HEK293 (cell line): ENCODE results near the gene CUL9.

Source experiments
- FEZF1 ChIP-seq: fragments of 450-650 bp; formaldehyde crosslinking; IDR thresholded peaks from 2 replicates; pipeline ENCODE4 v1.5.1; 2016; ENCODE audit warnings: missing biosample characterization, missing genetic modification characterization
- KLF1 ChIP-seq: fragments of 450-650 bp; formaldehyde crosslinking; IDR thresholded peaks from 2 replicates; pipeline ENCODE4 v1.5.1; 2016; ENCODE audit warnings: missing biosample characterization, missing genetic modification characterization
- KLF8 ChIP-seq: fragments of 450-650 bp; formaldehyde crosslinking; IDR thresholded peaks from 2 replicates; pipeline ENCODE4 v1.5.1; 2016; ENCODE audit warnings: missing biosample characterization, missing genetic modification characterization
- REPIN1 ChIP-seq: fragments of 450-650 bp; formaldehyde crosslinking; IDR thresholded peaks from 2 replicates; pipeline ENCODE4 v1.5.1; 2017; ENCODE audit warnings: missing biosample characterization, missing genetic modification characterization, low read depth
- SP7 ChIP-seq: fragments of 450-650 bp; formaldehyde crosslinking; IDR thresholded peaks from 2 replicates; pipeline ENCODE4 v1.5.1; 2016; ENCODE audit warnings: missing biosample characterization, missing genetic modification characterization
- WT1 ChIP-seq: fragments of 450-650 bp; formaldehyde crosslinking; IDR thresholded peaks from 2 replicates; pipeline ENCODE4 v1.5.1; 2016; ENCODE audit warnings: missing biosample characterization, missing genetic modification characterization
- ZBTB8A ChIP-seq: fragments of 450-650 bp; formaldehyde crosslinking; IDR thresholded peaks from 2 replicates; pipeline ENCODE4 v1.5.1; 2016; ENCODE audit warnings: missing biosample characterization, missing genetic modification characterization
- ZNF174 ChIP-seq: fragments of 450-650 bp; formaldehyde crosslinking; IDR thresholded peaks from 2 replicates; pipeline ENCODE4 v1.5.0; 2017; ENCODE audit warnings: missing biosample characterization, mild to moderate bottlenecking, missing genetic modification characterization
- ZNF19 ChIP-seq: fragments of 450-650 bp; formaldehyde crosslinking; IDR thresholded peaks from 2 replicates; pipeline ENCODE4; 2016; ENCODE audit warnings: missing biosample characterization, missing genetic modification characterization, low read depth
- ZNF211 ChIP-seq: fragments of 450-650 bp; formaldehyde crosslinking; IDR thresholded peaks from 2 replicates; pipeline ENCODE4 v1.5.1; 2016; ENCODE audit warnings: low read depth, missing biosample characterization, missing genetic modification characterization
- ZNF404 ChIP-seq: fragments of 450-650 bp; formaldehyde crosslinking; IDR thresholded peaks from 2 replicates; pipeline ENCODE4 v1.5.1; 2017; ENCODE audit warnings: missing biosample characterization, missing genetic modification characterization
- ZNF423 ChIP-seq: fragments of 450-650 bp; formaldehyde crosslinking; IDR thresholded peaks from 2 replicates; pipeline ENCODE4 v1.5.1; 2016; ENCODE audit warnings: missing biosample characterization, missing genetic modification characterization
- ZNF510 ChIP-seq: fragments of 450-650 bp; formaldehyde crosslinking; IDR thresholded peaks from 2 replicates; pipeline ENCODE4 v1.5.1; 2018; ENCODE audit warnings: mild to moderate bottlenecking, missing genetic modification characterization, missing biosample characterization; ENCODE audit not compliant: insufficient replicate concordance
- ZNF521 ChIP-seq: fragments of 450-650 bp; formaldehyde crosslinking; IDR thresholded peaks from 2 replicates; pipeline ENCODE4 v1.5.1; 2017; ENCODE audit warnings: missing biosample characterization, mild to moderate bottlenecking, missing genetic modification characterization
- ZNF549 ChIP-seq: fragments of 450-650 bp; IDR thresholded peaks from 2 replicates; pipeline ENCODE4 v1.5.1; 2018; ENCODE audit warnings: missing biosample characterization, missing genetic modification characterization, mild to moderate bottlenecking, inconsistent platforms, moderate library complexity
- ZNF629 ChIP-seq: fragments of 450-650 bp; formaldehyde crosslinking; IDR thresholded peaks from 2 replicates; pipeline ENCODE4 v1.5.1; 2017; ENCODE audit warnings: missing biosample characterization, missing genetic modification characterization
- ZNF670 ChIP-seq: fragments of 450-650 bp; formaldehyde crosslinking; IDR thresholded peaks from 2 replicates; pipeline ENCODE4 v1.5.1; 2016; ENCODE audit warnings: missing biosample characterization, missing genetic modification characterization, low read depth
- ZNF701 ChIP-seq: fragments of 450-650 bp; formaldehyde crosslinking; IDR thresholded peaks from 2 replicates; pipeline ENCODE4 v1.5.1; 2016; ENCODE audit warnings: missing biosample characterization, missing genetic modification characterization
- ZNF776 ChIP-seq: fragments of 450-650 bp; formaldehyde crosslinking; IDR thresholded peaks from 2 replicates; pipeline ENCODE4 v1.5.0; 2017; ENCODE audit warnings: missing biosample characterization, missing genetic modification characterization, borderline replicate concordance
- ZSCAN23 ChIP-seq: fragments of 450-650 bp; formaldehyde crosslinking; IDR thresholded peaks from 2 replicates; pipeline ENCODE4 v1.5.1; 2016; ENCODE audit warnings: missing biosample characterization, missing genetic modification characterization
- TF ChIP-seq, protein P1 (sequence below): IDR thresholded peaks from 2 replicates; pipeline ENCODE4 v1.6.1; 2011; ENCODE audit warnings: mild to moderate bottlenecking, low read depth, low read length, borderline replicate concordance
- TF ChIP-seq, protein P2 (sequence below): fragments of 450-650 bp; formaldehyde crosslinking; IDR thresholded peaks from 2 replicates; pipeline ENCODE4 v1.5.1; 2016; ENCODE audit warnings: missing biosample characterization, missing genetic modification characterization
- TF ChIP-seq, protein P3 (sequence below): fragments of 450-650 bp; formaldehyde crosslinking; conservative IDR thresholded peaks from 2 replicates; pipeline ENCODE4 v1.5.1; 2016; ENCODE audit warnings: low read depth, missing biosample characterization, missing genetic modification characterization
- TF ChIP-seq, protein P4 (sequence below): fragments of 450-650 bp; formaldehyde crosslinking; IDR thresholded peaks from 2 replicates; pipeline ENCODE4 v1.5.1; 2016; ENCODE audit warnings: missing biosample characterization, missing genetic modification characterization
- TF ChIP-seq, protein P5 (sequence below): fragments of 450-650 bp; formaldehyde crosslinking; IDR thresholded peaks from 2 replicates; pipeline ENCODE4 v1.5.1; 2016; ENCODE audit warnings: missing biosample characterization, missing genetic modification characterization
- TF ChIP-seq, protein P6 (sequence below): fragments of 450-650 bp; formaldehyde crosslinking; IDR thresholded peaks from 2 replicates; pipeline ENCODE4 v1.5.1; 2016; ENCODE audit warnings: missing biosample characterization, missing genetic modification characterization
- TF ChIP-seq, protein P7 (sequence below): fragments of 450-650 bp; formaldehyde crosslinking; IDR thresholded peaks from 2 replicates; pipeline ENCODE4 v1.5.1; 2016; ENCODE audit warnings: missing biosample characterization, missing genetic modification characterization

Gene CUL9

DNA sequence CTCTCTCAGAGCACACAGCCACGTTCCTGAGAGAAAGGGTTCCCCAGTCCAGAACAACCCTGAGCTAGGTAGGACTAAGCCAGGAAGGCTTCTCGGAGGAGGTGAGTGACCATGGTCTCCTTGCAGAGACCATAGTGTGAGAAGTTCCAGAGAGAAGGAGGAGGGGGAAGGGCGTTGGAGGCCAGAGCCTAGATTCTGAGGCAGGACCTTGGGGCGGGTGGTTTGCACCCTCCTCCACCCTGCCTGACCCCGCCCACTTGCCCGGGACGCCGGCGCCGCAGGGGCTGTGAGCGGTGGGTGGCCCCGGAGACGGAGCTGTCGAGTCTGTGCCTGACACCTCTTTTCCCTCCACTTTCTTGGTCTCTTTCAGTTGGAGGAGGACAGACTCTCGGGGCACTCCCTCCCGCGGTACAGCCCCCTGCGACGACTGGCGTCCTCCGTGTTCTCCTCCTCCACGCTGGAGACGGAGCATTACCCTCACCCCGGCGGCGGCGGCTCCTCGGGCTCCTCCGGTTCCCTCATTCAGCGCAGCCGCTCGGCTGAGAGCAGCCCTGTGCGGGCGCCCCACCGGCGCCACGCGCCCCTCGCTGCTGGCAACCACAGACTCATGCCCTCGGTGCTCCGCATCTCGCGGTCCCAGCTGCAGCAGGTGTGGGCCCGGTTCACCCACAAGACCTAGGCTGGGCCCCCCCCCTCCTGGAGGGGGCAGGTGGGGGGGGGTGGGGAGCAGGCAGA, 87.4 kb downstream of the CUL9 start (continued):
- TF ChIP-seq, protein P1, sequence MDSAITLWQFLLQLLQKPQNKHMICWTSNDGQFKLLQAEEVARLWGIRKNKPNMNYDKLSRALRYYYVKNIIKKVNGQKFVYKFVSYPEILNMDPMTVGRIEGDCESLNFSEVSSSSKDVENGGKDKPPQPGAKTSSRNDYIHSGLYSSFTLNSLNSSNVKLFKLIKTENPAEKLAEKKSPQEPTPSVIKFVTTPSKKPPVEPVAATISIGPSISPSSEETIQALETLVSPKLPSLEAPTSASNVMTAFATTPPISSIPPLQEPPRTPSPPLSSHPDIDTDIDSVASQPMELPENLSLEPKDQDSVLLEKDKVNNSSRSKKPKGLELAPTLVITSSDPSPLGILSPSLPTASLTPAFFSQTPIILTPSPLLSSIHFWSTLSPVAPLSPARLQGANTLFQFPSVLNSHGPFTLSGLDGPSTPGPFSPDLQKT = no peak
- TF ChIP-seq ZNF549 (tag by site-specific recombination) (no peak), KLF8 (tag by site-specific recombination) (no peak), ZNF211 (tag by site-specific recombination) (no peak), ZNF670 (tag by site-specific recombination) (no peak), SP7 (tag by site-specific recombination) (no peak), ZNF510 (tag by site-specific recombination) (no peak), ZNF174 (no peak), ZNF629 (tag by site-specific recombination) (no peak), ZNF423 (tag by site-specific recombination) (peak; percentile 79), ZSCAN23 (tag by site-specific recombination) (no peak), WT1 (no peak), ZNF521 (tag by site-specific recombination) (no peak), FEZF1 (no peak), KLF1 (peak; percentile 61), ZNF404 (no peak), ZNF701 (tag by site-specific recombination) (no peak), ZNF19 (no peak), ZNF776 (tag by site-specific recombination) (no peak), REPIN1 (tag by site-specific recombination) (no peak), ZBTB8A (tag by site-specific recombination) (peak; percentile 37)
- TF ChIP-seq, protein P2, sequence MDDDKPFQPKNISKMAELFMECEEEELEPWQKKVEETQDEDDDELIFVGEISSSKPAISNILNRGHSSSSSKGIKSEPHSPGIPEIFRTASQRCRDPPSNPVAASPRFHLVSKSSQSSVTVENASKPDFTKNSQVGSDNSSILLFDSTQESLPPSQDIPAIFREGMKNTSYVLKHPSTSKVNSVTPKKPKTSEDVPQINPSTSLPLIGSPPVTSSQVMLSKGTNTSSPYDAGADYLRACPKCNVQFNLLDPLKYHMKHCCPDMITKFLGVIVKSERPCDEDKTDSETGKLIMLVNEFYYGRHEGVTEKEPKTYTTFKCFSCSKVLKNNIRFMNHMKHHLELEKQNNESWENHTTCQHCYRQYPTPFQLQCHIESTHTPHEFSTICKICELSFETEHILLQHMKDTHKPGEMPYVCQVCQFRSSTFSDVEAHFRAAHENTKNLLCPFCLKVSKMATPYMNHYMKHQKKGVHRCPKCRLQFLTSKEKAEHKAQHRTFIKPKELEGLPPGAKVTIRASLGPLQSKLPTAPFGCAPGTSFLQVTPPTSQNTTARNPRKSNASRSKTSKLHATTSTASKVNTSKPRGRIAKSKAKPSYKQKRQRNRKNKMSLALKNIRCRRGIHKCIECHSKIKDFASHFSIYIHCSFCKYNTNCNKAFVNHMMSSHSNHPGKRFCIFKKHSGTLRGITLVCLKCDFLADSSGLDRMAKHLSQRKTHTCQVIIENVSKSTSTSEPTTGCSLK = no peak
- TF ChIP-seq, protein P3, sequence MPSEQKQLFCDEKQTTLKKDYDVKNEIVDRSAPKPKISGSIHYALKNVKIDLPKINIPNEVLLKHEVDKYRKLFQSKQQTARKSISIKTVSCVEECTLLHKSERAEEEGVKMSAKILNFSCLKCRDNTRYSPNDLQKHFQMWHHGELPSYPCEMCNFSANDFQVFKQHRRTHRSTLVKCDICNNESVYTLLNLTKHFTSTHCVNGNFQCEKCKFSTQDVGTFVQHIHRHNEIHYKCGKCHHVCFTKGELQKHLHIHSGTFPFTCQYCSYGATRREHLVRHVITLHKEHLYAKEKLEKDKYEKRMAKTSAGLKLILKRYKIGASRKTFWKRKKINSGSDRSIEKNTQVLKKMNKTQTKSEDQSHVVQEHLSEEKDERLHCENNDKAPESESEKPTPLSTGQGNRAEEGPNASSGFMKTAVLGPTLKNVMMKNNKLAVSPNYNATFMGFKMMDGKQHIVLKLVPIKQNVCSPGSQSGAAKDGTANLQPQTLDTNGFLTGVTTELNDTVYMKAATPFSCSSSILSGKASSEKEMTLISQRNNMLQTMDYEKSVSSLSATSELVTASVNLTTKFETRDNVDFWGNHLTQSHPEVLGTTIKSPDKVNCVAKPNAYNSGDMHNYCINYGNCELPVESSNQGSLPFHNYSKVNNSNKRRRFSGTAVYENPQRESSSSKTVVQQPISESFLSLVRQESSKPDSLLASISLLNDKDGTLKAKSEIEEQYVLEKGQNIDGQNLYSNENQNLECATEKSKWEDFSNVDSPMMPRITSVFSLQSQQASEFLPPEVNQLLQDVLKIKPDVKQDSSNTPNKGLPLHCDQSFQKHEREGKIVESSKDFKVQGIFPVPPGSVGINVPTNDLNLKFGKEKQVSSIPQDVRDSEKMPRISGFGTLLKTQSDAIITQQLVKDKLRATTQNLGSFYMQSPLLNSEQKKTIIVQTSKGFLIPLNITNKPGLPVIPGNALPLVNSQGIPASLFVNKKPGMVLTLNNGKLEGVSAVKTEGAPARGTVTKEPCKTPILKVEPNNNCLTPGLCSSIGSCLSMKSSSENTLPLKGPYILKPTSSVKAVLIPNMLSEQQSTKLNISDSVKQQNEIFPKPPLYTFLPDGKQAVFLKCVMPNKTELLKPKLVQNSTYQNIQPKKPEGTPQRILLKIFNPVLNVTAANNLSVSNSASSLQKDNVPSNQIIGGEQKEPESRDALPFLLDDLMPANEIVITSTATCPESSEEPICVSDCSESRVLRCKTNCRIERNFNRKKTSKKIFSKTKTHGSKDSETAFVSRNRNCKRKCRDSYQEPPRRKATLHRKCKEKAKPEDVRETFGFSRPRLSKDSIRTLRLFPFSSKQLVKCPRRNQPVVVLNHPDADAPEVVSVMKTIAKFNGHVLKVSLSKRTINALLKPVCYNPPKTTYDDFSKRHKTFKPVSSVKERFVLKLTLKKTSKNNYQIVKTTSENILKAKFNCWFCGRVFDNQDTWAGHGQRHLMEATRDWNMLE (tag by site-specific recombination) = no peak
- TF ChIP-seq, protein P4, sequence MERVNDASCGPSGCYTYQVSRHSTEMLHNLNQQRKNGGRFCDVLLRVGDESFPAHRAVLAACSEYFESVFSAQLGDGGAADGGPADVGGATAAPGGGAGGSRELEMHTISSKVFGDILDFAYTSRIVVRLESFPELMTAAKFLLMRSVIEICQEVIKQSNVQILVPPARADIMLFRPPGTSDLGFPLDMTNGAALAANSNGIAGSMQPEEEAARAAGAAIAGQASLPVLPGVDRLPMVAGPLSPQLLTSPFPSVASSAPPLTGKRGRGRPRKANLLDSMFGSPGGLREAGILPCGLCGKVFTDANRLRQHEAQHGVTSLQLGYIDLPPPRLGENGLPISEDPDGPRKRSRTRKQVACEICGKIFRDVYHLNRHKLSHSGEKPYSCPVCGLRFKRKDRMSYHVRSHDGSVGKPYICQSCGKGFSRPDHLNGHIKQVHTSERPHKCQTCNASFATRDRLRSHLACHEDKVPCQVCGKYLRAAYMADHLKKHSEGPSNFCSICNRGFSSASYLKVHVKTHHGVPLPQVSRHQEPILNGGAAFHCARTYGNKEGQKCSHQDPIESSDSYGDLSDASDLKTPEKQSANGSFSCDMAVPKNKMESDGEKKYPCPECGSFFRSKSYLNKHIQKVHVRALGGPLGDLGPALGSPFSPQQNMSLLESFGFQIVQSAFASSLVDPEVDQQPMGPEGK = no peak
- TF ChIP-seq, protein P5, sequence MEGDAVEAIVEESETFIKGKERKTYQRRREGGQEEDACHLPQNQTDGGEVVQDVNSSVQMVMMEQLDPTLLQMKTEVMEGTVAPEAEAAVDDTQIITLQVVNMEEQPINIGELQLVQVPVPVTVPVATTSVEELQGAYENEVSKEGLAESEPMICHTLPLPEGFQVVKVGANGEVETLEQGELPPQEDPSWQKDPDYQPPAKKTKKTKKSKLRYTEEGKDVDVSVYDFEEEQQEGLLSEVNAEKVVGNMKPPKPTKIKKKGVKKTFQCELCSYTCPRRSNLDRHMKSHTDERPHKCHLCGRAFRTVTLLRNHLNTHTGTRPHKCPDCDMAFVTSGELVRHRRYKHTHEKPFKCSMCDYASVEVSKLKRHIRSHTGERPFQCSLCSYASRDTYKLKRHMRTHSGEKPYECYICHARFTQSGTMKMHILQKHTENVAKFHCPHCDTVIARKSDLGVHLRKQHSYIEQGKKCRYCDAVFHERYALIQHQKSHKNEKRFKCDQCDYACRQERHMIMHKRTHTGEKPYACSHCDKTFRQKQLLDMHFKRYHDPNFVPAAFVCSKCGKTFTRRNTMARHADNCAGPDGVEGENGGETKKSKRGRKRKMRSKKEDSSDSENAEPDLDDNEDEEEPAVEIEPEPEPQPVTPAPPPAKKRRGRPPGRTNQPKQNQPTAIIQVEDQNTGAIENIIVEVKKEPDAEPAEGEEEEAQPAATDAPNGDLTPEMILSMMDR (tag by site-specific recombination) = no peak
- TF ChIP-seq, protein P6, sequence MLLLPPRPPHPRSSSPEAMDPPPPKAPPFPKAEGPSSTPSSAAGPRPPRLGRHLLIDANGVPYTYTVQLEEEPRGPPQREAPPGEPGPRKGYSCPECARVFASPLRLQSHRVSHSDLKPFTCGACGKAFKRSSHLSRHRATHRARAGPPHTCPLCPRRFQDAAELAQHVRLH (tag by site-specific recombination) = no peak
- TF ChIP-seq, protein P7, sequence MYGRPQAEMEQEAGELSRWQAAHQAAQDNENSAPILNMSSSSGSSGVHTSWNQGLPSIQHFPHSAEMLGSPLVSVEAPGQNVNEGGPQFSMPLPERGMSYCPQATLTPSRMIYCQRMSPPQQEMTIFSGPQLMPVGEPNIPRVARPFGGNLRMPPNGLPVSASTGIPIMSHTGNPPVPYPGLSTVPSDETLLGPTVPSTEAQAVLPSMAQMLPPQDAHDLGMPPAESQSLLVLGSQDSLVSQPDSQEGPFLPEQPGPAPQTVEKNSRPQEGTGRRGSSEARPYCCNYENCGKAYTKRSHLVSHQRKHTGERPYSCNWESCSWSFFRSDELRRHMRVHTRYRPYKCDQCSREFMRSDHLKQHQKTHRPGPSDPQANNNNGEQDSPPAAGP (tag by site-specific recombination) = no peak
